Colon (tissue), 2 donors: ENCODE results near the gene CSF1R.
"Not testable (repeated sequence)": the region's sequence is repeated elsewhere in the genome, so short reads cannot be mapped to it uniquely, and the experiment has no call there.

ENCODE experiments used
- FAIRE-seq: peaks from 2 replicates; lab custom pipeline; 2012; peaks lifted over from hg19 to GRCh38; lab: Jason Lieb, UNC
- donor health status: control.
- donor health status: control.

Gene CSF1R

DNA sequence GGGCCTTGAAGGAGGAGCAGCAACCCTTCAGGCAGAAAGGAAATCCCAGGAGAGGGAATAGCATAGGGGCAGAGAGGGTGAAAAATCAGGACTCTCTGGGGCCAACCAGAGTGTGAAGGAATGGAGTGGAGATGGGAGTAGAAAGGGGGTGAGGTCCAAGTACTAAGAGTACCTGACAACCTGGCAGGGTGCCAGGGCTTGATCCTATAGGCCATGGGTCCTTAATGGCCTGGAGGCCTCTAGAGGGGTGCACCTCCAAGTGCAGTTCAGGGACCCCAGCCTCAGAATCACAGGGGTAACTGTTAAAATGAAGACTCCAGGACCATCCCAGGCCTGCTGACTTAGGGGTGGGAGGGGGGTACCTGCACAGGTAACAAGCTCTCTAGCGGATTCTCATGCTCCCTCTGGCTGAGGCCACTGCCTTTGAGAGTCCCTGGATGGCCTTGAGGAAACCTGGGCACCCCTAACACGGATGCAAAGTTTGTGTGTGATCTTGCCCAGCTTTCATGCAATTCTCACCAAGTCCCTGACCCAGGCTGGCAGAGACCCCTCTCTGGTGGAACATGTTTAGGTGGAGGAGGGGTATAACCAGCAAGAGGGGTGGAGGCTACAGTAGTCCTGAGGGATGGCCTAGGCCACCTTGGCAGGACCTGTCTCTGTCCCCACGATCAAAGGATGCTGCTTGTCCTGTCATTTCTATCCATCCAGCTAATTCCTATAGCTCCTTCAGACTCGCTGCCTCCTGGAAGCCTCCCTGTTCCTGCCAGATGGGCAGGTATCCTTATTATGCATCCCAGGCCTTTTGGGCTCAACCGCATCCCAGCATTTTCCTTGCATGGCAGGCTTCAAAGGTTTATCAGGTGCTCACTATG, 17.6 kb upstream of the CSF1R start:
- no peak for FAIRE-seq

DNA sequence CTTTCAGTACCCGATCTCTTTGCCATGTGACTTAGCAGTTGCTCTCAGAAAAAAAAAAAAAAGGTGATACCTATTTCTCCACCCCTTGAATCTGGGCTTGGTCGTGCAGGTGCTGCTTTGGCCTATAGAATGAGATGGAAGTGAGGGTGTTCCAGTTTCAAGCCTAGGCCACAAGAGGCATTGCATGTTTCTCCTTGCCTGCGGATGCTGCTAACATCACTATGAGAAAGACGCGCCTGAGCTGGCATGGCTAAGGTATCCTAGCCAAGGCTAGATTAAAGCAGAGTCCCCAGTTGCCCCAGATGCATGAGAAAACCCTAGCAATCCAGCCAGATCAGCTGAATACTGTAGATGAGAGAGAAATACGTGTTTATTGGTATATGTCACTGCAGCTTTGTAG, 14.7 kb upstream of the CSF1R start:
- no peak for FAIRE-seq

DNA sequence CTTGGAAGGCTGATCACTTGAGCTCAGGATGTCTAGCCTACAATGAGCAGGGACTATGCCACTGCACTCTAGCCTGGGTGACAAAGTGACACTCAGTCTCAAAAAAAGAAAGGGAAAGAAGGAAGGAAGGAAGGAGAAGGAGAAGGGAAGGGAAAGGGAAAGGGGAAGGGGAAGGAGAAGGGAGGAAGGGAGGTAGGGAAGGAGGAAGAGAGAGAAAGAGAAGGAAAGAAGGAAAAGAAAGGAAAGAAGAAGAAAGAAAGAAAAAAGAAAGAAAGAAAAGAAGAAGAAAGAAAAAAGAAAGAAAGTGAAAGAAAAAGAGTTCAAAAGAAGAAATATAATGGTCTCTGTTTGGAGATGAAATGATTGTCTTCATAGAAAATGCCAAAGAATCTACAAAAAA, 10.8 kb upstream of the CSF1R start:
- no peak for FAIRE-seq

DNA sequence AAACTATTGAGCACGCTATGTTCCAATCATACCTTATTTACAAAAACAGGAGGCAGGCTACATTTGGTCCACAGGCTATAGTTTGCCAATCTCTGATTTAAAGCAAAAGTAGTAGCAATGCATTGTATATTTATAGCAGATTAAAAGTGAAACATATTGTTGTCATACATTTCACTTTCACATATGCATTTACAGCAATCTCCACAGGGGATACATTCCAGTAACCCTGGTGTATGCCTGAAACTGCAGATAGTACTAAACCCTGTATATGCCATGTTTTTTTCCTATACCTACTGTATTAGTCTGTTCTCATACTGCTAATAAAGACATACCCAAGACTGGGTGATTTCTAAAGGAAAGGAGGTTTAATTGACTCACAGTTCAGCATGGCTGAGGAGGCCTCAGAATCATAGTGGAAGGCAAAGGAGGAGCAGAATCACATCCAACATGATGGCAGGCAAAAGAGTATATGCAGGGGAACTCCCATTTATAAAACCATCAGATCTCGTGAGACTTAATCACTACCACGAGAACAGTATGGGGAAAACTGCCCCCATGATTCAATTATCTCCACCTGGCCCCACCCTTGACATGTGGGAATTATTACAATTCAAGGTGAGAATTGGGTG, 5.9 kb upstream of the CSF1R start:
- FAIRE-seq, result no peak

DNA sequence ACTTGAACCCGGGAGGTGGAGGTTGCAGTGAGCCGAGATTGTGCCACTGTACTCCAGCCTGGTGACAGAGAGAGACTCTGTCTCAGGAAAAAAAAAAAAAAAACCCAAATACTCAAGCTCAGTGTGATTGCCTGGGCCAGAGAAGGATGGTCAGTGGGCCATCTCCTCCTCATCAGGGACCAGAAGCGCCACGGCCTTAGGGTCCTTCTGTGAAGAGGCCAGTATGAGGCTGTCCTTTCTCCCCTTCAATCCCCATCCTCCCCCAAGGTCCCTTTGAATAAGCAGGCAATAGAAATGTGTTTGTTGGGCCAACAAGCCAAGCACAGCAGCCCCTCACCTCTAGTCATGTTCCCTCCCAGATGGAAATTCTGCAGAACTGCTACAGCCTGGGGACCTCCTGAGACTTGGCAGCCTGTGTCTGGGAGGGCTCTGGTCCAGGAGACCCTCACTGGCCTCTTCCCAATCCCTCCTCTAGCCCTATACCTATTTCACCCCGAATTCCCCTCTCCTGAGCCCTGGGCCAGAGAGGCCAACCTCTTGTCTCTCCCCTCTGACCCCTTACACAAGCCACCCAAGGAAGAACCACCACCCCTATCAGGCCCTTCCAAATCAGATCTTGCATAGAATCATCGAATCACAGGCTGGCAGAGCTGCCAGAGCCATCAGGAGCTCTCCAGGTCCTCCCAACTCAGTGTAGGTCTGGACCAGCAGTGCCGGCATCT, 1.0 kb downstream of the CSF1R start:
- FAIRE-seq, result no peak

DNA sequence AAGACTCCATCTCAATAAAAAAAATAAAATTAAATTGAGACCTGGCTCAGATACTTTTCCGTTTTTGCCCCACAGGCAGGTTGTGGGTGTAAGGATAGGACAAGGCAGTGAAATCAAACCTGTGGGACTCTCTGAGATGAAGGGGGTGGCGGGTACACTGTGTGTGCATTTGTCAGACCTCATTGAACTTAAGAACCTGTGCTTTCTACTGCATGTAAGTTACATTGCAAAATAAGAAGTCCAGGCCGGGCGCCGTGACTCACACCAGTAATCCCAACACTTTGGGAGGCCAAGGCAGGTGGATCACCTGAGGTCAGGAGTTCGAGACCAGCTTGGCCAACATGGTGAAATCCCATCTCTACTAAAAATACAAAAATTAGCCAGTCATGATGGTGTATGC, 1.6 kb downstream of the CSF1R start:
- FAIRE-seq, result not testable (repeated sequence)

DNA sequence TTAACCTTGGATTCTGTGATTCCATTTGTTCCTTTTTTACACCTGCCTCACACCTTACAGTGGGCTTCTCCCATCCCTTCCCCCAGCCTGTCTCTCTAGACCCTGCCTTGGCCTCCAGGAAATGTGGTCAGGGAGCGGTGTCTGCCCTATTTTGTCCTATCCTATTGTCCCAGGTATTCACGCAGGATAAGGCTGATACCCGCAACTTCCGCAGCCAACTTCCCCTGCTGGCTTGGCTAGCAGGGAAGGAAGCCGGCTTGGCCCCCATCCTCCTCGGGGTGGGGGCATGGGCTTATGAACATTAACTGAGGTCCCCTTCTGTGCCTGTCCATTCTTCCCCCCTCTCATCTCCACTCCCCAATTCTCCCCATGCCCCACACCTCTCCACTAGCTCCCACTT, 3.5 kb downstream of the CSF1R start:
- no peak for FAIRE-seq

DNA sequence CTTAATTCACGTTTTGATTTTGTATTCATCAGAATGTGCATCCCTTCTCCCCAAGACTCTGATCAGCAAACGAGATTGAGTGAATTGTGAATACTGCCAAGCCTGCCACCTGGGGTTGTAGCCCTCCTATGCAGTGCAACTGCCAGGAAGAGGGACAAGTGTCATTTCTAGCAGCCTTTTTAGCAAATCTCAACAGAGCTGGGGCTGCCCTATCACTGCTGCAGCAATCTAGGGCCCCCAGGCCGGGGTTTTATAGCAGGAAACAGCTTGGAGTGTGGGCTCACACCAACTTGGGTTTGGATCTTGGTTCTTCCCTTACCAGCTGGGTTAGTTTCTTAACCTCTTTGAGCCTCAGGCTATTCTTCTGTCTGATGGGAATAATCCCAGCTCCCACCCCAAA, 4.0 kb downstream of the CSF1R start:
- no peak for FAIRE-seq

DNA sequence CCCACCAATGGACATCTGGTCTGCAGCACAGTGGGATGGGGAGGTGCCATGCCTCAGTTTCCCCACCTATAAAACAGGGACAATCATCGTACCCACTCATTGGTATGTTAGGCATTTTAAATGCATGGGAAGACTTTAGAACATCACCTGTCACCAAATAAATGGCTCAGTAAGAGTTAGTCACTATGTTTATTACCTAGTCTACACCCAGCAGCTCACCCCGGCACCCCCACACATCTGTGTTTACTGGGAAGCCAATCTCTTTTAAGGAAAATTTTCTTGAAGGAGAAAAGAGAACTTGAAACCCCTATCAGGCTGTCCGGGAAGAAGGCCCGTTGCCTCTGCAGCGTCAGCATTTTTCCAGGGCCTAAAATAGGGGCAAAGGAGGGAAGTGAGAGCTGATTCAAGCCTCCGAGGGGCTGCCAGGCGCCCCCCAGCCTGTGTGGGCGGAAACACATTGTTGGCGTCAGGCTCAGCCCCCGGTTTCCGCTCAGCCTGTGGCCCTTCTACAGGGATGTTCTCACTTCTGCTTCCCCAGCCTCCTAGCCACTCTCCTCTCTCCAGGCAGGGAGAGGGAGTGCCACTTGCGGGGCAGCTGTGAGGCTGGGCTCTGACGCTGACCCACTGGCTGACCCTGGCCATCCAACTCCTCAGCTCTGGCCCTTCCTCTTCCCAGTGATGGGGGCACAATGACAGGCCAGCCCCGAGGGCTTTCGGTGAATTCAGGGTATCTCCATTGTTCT, 4.6 kb downstream of the CSF1R start:
- FAIRE-seq, result no peak

DNA sequence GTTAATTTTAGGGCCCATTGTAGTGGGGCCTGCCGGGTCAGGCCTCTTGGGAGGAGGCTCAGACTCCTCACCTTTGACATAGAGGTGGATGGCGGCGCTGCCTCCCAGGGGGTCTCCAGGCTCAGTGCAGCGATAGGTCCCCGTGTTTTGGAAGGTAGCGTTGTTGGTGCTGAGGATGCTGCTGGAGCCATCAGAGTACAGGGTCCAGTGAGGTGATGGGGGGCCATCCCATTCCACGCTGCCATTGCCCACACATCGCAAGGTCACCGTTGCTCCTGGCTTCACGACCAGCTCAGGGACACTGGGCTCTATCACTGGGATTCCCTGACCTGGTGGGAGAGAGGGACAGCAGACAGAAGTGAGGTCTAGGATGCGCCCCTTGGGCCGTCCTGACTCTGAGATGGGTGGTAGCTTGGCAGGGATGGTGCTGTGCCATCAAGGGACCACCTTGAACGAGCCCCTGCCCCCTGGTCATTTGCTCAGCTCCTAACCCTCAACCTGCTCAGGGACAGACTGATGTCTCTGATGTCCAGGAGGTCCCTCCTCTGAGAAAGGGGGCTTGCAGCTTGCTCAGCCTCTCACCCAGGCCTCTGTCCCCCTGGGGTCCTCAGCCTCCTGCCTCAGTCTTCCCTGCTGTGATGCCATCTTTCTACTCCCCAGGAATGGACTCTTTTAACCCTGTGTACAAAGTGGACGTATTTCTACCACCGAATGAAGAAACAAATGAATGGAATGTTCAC, 5.5 kb downstream of the CSF1R start:
- FAIRE-seq, result no peak

DNA sequence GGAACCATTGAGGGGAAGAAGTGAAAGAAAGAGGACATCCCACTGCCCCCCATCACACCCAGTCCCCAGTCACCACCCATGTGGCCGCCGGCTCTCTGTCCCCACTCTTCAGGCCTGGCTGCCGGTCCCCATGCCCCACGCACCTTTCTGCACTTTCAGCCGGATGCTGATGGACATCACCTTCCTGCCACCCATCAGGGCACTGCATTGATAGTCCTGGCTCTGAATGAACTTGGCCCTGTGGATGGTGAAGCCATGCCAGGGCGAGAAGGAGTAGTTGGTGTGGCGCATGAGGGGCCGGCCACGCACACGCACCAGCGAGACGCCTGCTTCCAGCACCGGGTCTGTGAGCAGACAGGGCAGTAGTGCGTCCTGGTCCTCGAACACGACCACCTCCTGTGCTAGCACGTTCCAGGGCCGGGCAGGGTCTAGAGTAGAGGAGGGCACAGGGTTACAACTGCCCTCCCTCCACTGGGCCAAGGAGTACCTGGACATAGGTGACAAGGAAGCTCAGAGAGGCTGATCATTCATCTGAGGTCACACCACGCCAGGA, 6.4 kb downstream of the CSF1R start:
- FAIRE-seq, result no peak

DNA sequence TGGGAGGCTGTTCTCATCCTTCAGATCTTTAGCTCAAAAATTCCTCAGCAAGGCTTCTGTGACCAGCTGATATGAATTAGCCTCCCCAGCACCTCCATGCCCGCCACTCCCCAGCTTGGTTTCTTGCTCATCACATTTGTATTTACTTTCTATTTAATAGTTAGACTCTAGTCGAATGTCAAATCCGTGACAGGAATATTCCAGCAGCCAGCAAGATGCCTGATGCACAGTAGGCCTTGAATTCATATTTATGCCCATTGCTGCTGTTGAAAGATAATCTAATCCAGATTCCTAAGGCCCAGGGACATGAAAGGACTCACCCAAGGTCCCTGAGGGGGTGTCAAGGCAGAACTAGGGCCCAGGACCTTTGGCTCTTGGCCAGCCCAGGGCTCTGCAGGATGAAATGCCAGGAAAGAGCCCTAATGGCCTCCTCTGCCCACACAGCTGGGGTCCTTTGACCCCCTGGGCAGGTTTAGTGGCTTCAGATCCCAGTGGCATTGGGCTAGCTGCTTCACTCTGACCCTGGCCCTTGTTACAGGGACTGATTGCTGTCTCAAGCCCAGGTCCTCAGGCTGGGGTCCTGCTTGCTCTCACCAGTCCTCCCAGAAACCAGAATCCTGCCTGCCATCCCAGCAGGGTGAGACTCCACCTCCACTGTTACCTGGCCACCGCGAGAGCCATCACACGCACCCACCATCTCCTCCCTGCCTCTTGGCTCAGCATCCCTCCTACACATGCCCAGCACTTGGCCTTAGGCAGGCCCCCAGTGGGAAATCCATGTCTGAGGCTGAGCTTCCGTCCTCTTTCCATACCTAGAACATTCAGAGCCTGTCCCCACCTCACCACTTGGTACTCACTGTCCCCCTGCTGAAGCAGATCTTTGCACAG, 7.3 kb downstream of the CSF1R start:
- no peak for FAIRE-seq

DNA sequence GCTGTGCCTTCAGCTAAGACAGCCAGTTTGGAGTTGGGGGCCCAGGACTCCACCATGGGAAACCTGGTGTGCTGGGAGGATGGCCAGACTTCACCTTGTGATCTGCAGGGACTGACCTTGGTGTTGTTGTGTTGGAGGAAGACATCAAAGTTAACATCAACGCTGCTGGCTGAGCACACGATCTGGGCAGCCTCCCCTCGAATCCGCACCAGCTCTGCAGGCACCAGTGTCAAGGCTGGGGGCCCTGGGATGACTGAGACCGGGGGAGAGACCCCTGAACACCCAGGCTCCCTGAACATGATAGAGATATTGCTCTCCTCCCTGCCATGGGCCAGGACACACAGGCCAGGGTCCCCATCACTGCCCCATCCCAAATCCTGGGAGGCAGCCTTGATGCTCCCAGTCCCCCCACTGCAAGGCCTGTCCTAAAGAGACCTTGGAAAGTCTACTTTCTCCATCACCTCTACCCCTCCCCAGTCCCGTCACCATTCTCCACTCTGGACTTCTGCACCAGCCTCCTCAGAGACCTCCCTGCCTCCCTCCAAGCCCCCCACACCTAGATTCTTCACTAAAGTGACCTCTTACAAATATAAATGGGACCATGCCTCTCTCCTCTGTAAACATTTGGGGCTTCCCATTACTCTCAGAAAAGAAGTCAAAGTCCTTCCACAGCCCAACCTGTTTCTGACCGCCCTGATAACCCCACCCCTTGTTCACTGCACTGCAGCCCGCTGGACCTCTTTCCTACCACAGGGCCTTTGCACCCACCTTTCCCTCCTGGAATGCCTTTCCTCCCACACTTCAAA, 8.2 kb downstream of the CSF1R start:
- FAIRE-seq, result no peak

DNA sequence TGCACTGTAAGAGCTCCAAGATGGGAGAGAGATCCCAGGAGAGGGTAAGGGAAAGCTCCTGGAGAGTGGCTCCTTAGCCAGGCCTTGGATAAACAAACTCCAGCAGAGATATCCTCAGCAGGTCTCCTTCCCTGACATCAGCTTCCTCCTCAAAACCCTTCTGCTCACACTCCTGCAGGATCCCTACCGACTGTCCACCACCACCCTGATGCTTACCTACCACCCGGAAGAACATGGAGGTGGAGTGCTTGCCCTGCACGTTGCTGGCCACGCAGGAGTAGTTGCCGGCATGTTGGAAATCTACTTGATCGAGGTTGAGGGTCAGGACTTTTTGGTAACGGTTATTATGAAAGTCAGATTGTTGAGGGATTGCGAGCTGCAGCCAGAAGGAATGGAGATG, 9.3 kb downstream of the CSF1R start:
- FAIRE-seq, result no peak

DNA sequence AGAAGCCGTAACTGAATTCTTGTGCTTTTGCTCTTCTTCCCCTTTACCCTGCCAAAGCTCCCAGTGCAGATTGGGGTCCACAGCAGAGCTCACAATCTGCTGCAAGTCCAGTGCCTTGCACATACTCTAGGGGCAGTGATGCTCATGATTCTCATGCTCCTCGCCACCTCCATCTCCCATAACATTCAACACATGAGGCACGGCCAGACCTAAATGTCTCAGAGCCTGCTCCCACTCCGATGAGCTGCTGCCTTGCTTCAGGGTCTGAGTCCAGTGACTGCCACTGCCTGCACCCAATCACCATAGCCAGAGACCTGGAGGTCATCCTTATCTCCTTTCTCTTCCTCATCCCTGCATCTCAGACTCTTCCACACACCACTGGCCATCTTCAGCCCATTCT, 10.5 kb downstream of the CSF1R start:
- FAIRE-seq, result no peak

DNA sequence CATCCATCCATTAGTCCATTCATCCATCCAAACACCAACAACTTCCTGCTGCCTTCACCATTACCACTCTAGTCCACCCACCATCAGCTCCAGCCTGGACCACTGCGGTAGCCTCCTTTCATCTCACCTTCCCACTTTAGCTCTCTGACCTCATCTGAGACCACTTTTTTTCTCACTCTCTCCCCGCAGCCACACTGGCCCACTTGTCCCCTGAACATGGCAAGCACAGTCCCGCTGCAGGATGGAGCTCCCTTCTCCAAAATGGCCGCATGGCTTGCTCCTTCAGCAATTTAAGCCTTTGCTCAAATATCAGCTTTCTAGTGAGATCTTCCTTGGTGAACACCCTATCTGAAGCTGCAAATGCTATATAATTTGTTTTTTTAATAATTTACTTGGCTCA, 11.1 kb downstream of the CSF1R start:
- no peak for FAIRE-seq

DNA sequence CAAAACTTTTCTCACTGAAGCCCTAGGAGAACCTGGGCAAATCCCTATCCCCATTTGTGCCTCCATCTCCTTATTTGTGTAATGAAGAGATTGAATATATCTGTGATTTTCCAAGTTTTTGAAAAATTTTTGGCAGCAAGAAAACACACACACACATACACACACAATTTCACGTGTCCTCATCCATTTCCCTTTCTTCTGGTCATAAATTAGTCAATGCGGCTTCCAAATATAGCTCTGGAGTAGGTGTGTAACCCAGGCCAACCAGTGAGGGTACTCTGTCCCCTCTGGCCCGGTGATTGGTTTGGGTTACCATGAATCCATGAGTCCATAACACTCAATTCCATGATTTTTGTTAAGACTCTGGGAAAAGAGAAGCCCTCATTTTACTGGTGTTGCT, 12.7 kb downstream of the CSF1R start:
- FAIRE-seq, result no peak

DNA sequence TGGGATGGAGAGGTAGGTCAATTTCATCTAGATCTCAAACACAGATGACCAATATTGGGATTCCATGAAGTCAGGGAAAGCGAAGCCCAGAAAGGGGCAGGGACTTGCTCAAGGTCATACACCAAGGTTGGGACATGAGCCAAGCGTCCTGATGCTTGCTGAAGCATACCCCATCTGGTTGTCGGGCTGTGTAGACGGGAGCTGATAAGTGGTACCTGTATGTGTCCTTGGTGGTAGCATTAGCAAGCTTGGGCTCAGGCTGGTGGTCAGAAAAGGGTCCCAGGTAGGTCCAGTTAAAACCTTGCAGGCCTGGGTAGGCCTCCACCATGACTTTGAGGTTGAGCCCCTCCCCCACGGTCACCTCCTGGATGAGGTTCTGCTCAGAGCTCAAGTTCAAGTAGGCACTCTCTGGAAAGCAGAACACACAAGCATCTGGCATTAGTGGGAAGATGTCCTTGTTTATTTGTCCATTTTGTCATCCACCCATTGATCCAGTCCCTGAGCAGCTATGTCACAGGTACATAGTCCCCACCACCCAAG, 13.2 kb downstream of the CSF1R start:
- no peak for FAIRE-seq

DNA sequence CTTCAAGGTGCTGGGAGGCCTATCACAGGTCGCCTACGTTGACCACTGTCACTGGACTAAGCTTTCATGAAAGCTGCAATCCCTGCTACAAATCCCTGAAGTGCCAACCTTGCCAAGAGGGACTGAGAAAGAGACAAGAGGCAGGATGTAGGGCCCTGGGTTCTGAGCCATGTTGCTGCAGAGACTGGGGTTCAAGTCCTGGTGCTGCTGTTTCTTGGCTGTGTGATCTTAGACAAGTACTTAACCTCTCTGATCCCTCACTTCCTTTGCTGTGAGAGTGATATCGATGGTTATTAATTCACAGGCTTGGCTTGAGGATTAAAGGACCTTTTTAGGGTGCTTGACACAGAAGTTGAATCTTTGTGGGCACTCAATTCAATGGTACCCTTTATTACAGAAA, 15.5 kb downstream of the CSF1R start:
- no peak for FAIRE-seq
